HepG2 (cell line): ENCODE results near the gene TMF1.

Experiments
- RNF2 ChIP-seq: fragments of 450-650 bp; conservative IDR thresholded peaks from 2 replicates; pipeline ENCODE4 v1.6.1; 2016; ENCODE audit warnings: low read depth
- TF ChIP-seq, protein P1 (sequence below): sonication (generic); formaldehyde crosslinking; IDR thresholded peaks from 2 replicates; pipeline ENCODE4 v1.5.0; 2020; ENCODE audit warnings: missing genetic modification reagents, mild to moderate bottlenecking, borderline replicate concordance

DNA sequence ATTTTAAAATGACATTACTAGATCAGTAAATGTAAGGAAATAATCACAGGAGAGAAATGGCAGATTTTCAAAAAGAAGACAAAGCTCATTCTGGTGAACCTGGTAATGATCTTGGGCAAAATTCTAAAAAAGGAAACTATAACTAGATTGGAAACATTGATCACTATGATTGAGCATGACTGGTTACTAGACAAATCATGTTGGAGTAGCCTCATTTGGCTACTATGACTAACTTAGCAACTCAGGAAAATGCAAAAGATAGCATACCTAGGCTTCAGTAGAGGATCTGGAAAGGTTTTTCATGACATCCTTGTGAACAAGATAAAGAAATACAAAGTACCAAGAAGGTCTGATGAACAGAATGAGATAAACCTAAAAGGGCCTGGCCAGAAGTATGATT, 7.6 kb upstream of the TMF1 start:
- TF ChIP-seq RNF2, result no peak
- TF ChIP-seq, protein P1, sequence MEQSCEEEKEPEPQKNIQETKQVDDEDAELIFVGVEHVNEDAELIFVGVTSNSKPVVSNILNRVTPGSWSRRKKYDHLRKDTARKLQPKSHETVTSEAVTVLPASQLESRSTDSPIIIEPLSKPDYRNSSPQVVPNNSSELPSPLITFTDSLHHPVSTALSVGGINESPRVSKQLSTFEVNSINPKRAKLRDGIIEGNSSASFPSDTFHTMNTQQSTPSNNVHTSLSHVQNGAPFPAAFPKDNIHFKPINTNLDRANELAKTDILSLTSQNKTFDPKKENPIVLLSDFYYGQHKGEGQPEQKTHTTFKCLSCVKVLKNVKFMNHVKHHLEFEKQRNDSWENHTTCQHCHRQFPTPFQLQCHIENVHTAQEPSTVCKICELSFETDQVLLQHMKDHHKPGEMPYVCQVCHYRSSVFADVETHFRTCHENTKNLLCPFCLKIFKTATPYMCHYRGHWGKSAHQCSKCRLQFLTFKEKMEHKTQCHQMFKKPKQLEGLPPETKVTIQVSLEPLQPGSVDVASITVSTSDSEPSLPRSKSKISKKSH (CRISPR knock-in tag), result no peak
